Hepatocyte (in vitro differentiated cells): Measurements from ENCODE around the gene OPCML. TPM values are rescaled to one million over a fixed set of nuclear protein-coding genes. Genes with fewer than 3 reads are reported as not detected.

ENCODE experiments used
- DNase-seq: peaks from one replicate; pipeline ENCODE4 v3.0.0-alpha.2; 2016; ENCODE audit warnings: low spot score
- H2AFZ ChIP-seq: fragments of 200-600 bp; sonication (generic); 2 replicates; pipeline ENCODE4 v1.6.0; 2016; ENCODE audit warnings: antibody characterized with exemption, mild to moderate bottlenecking
- H3K27ac ChIP-seq: fragments of 200-600 bp; sonication (generic); 2 replicates; pipeline ENCODE4 v1.5.1; 2016; ENCODE audit warnings: mild to moderate bottlenecking
- H3K27me3 ChIP-seq: fragments of 200-600 bp; sonication (generic); 2 replicates; pipeline ENCODE4 v1.6.1; 2016
- H3K36me3 ChIP-seq: fragments of 200-600 bp; sonication (generic); replicated peaks from 2 replicates; pipeline ENCODE4 v1.5.1; 2016; ENCODE audit warnings: low read depth; ENCODE audit not compliant: insufficient read depth
- H3K4me1 ChIP-seq: fragments of 200-600 bp; sonication (generic); 2 replicates; pipeline ENCODE4 v1.5.1; 2016; ENCODE audit warnings: mild to moderate bottlenecking, moderate library complexity; ENCODE audit not compliant: insufficient read depth
- H3K4me2 ChIP-seq: fragments of 200-600 bp; sonication (generic); 2 replicates; pipeline ENCODE4 v1.6.0; 2016
- H3K4me3 ChIP-seq: fragments of 200-600 bp; sonication (generic); 2 replicates; pipeline ENCODE4 v1.5.1; 2016; ENCODE audit warnings: mild to moderate bottlenecking
- H3K79me2 ChIP-seq: fragments of 200-600 bp; sonication (generic); 2 replicates; pipeline ENCODE4 v1.6.0; 2017; ENCODE audit warnings: mild to moderate bottlenecking
- H3K9me2 ChIP-seq: fragments of 200-600 bp; sonication (generic); replicated peaks from 2 replicates; pipeline ENCODE4 v1.6.0; 2017; ENCODE audit warnings: mild to moderate bottlenecking; ENCODE audit not compliant: insufficient read depth
- H3K9me3 ChIP-seq: fragments of 200-600 bp; sonication (generic); 2 replicates; pipeline ENCODE4 v1.5.1; 2016; ENCODE audit warnings: low read depth, mild to moderate bottlenecking
- H4K20me1 ChIP-seq: fragments of 200-600 bp; sonication (generic); 2 replicates; pipeline ENCODE4 v1.6.0; 2016; ENCODE audit warnings: mild to moderate bottlenecking; ENCODE audit not compliant: insufficient read depth, poor library complexity, severe bottlenecking
- CTCF ChIP-seq: fragments of 200-600 bp; sonication (generic); IDR thresholded peaks from 2 replicates; pipeline ENCODE4 v1.5.1; 2016; ENCODE audit warnings: antibody characterized with exemption, mild to moderate bottlenecking; ENCODE audit not compliant: poor library complexity
- EZH2 ChIP-seq: fragments of 200-600 bp; sonication (generic); IDR thresholded peaks from 2 replicates; pipeline ENCODE4 v1.6.1; 2016; ENCODE audit warnings: antibody characterized with exemption, mild to moderate bottlenecking, borderline replicate concordance
- EZH2phosphoT487 ChIP-seq: fragments of 200-600 bp; sonication (generic); IDR thresholded peaks from one replicate; pipeline ENCODE4 v1.6.1; 2018; ENCODE audit warnings: antibody characterized with exemption, mild to moderate bottlenecking, low read depth, moderate library complexity; ENCODE audit not compliant: unreplicated experiment, severe bottlenecking
- WGBS: methylation state at CpG from one replicate; pipeline ENCODE4 v1.1.6; 2016; ENCODE audit warnings: low lambda C conversion rate; ENCODE audit errors: missing lambda C conversion rate; 5-methylcytosine and 5-hydroxymethylcytosine counted together
- polyA plus RNA-seq: library from polyadenylated mRNA; unstranded; fragments of >200 nt; fragmentation: Nextera tagmentation; extraction: Ambion mirVana; gene quantifications from 2 replicates; pipeline ENCODE4 v1.2.1, GENCODE V29; 2016
- total RNA-seq: library from RNA; depleted of rRNA; stranded (reverse); fragments of >200 nt; gene quantifications from 2 replicates; pipeline ENCODE4 v1.2.3, GENCODE V29; 2014

The OPCML gene
- total and polyA plus RNA-seq, 2 experiments from 2014 or later: 0.37 to 0.98 TPM

GRCh38 chr11:133147625-133148024 lies 384.7 kb downstream of the OPCML start:
- DNase-seq: no peak
- Histone ChIP-seq H3K4me1 (no peaks in the 10 kb centered on the region), H3K9me2 (no peaks in the 10 kb centered on the region), H3K4me3 (no peak overlapping the region), H3K27ac (no peak overlapping the region), H3K9me3 (no peaks in the 10 kb centered on the region), H3K27me3 (peaks cover 39% of the 10 kb centered on the region), H3K79me2 (no peaks in the 10 kb centered on the region), H3K36me3 (no peaks in the 10 kb centered on the region), H3K4me2 (no peak overlapping the region), H2AFZ (no peak overlapping the region), H4K20me1 (no peaks in the 10 kb centered on the region)
- TF ChIP-seq EZH2: no peak
- TF ChIP-seq EZH2phosphoT487: no peak
- TF ChIP-seq CTCF: no peak
- WGBS: 88% methylated on average over 8 of the region's 8 CpGs

- Histone ChIP-seq H3K4me1 (no peaks in the 10 kb centered on the region), H2AFZ (no peak overlapping the region), H3K4me2 (no peak overlapping the region), H3K27ac (no peak overlapping the region), H4K20me1 (no peaks in the 10 kb centered on the region), H3K9me3 (no peaks in the 10 kb centered on the region), H3K9me2 (no peaks in the 10 kb centered on the region), H3K27me3 (peaks cover 36% of the 10 kb centered on the region), H3K36me3 (no peaks in the 10 kb centered on the region), H3K79me2 (no peaks in the 10 kb centered on the region), H3K4me3 (no peak overlapping the region)
- no peak for DNase-seq
- 70% methylated on average over 7 of the region's 7 CpGs for WGBS
- TF ChIP-seq CTCF (no peak), EZH2phosphoT487 (no peak), EZH2 (no peak)
Measured at GRCh38 chr11:133146697-133147306, 385.5 kb downstream of the OPCML start.

GRCh38 chr11:133137939-133138338 lies 394.4 kb downstream of the OPCML start:
- Histone ChIP-seq H3K9me2 (no peaks in the 10 kb centered on the region), H3K36me3 (no peaks in the 10 kb centered on the region), H2AFZ (no peak overlapping the region), H3K4me2 (no peak overlapping the region), H3K4me3 (no peak overlapping the region), H3K27me3 (peaks cover 5% of the 10 kb centered on the region), H3K27ac (no peak overlapping the region), H4K20me1 (no peaks in the 10 kb centered on the region), H3K4me1 (no peaks in the 10 kb centered on the region), H3K79me2 (no peaks in the 10 kb centered on the region), H3K9me3 (no peaks in the 10 kb centered on the region)
- TF ChIP-seq CTCF (no peak), EZH2 (no peak), EZH2phosphoT487 (no peak)
- no peak for DNase-seq
- WGBS: 82% methylated on average over 5 of the region's 5 CpGs

GRCh38 chr11:133137270-133137669 lies 395.0 kb downstream of the OPCML start:
- TF ChIP-seq EZH2 (no peak), CTCF (no peak), EZH2phosphoT487 (no peak)
- H3K4me2 ChIP-seq: no peak overlapping the region

More at GRCh38 chr11:133137270-133137669, 395.0 kb downstream of the OPCML start:
- Histone ChIP-seq H3K27ac (no peak overlapping the region), H3K79me2 (no peaks in the 10 kb centered on the region), H3K4me1 (no peaks in the 10 kb centered on the region), H3K36me3 (no peaks in the 10 kb centered on the region), H3K4me3 (no peak overlapping the region), H3K27me3 (peaks cover 5% of the 10 kb centered on the region), H2AFZ (no peak overlapping the region), H3K9me2 (no peaks in the 10 kb centered on the region), H3K9me3 (no peaks in the 10 kb centered on the region), H4K20me1 (no peaks in the 10 kb centered on the region)
- WGBS: 80% methylated on average over 2 of the region's 2 CpGs
- DNase-seq: no peak
